Islet of Langerhans (tissue), 1 donor: ENCODE measurements around the gene CDH16.

Experiments
- FAIRE-seq: peaks from one replicate; lab custom pipeline; 2011; peaks lifted over from hg19 to GRCh38; lab: Jason Lieb, UNC

CDH16 gene

DNA sequence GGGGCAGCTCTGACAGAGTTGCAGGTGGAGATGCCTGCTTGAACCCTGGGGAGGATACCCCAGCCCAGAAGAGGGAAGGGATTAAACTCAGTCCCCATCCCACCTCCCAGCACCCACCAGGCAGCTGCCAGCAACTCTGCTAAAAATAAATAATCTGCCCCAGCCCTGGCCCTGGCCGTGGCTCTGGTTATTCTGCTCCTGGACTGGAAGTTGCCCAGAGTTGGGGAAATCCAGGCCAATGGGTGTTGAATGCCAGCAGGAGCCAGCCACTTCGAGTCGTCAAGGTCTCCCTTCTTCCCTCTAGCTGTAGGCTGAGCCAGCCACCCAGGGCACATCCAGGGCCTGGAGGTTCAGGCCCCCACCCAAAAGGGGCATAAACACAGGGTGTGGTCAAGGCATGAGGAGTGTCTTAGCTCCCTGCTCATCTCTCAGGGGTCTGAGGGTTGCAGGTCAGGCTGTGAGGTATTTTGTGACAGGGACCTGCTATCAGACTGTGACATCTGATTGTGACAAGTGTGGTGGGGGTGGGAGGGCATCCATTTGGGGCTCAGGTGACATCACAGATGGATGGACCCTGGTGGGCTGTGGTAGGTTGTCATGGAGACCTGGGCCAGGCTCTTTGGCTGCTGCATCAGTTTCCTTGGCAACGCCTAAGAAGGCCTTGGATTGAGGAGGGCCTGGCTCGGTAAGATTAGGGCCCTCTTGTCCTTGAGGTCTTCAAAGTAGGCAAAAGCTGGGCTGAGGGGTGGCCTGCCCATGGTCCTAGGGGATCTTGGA is 7.7 kb upstream of the CDH16 start:
- no peak for FAIRE-seq

DNA sequence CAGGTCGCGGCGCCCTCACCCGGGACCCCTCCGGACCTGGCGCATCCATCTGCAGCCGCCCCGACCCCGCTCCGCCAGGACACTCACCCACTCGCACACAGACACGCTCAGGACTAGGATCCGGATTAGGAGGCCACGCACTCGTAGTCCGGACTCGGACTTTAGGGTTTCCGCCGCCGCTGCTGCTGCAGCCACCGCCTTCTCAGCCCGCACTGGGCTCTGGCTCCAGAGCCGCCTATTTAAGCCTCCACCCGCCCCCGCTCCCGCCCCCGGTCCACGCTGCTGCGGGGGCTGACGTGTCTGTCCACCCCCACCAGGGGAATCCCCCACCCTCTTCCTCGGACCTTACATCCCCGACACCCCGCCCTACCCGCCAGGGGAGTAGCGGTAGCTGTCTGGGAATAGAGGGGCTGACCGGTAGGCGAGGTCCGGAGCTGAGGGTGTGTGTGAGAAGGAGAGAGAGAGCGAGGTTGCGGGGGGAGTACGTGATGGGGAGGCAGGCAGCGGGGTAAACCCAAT is 6.7 kb upstream of the CDH16 start, which contains the start of gene RRAD:
Gene RRAD (minus strand): TSS at position 214 of the 519 bp plus-strand sequence. CDS start 356 bp downstream, outside the sequence.
- no peak for FAIRE-seq

DNA sequence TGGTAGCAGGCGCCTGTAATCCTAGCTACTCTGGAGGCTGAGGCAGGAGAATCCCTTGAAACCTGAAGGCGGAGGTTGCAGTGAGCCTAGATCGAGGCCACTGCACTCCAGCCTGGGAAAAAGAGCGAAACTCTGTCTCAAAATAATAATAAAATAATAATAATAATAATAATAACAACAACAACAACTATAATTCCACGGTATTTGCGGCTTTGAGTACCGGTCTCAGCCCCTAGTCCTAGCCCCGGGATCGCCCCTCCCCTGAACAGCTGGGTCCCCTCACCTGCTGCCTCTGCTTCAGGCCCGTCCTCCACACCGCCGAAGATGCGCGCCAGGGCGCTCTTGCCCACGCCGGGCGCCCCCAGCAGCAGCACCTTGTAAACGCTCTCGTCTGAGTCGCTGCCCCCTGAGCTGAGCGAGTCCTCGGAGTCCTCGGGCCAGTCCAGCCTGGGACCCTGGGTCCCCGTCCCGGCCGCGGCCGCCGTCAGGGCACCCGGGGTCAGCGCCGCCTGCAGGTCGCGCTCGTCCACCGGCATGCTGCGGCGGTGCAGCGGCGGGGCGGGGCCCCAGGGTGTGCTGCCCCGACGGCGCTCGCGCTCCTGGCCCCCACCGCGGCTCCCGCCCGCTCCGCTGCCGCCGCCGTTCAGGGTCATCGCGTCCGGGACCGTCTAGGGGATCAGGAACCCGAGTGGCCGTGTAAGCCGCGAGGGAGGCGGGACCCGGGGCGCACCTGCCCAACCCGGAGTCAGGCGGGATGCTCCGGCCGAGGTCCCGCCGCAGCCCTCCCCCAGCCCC is 6.0 kb upstream of the CDH16 start:
- FAIRE-seq: no peak

DNA sequence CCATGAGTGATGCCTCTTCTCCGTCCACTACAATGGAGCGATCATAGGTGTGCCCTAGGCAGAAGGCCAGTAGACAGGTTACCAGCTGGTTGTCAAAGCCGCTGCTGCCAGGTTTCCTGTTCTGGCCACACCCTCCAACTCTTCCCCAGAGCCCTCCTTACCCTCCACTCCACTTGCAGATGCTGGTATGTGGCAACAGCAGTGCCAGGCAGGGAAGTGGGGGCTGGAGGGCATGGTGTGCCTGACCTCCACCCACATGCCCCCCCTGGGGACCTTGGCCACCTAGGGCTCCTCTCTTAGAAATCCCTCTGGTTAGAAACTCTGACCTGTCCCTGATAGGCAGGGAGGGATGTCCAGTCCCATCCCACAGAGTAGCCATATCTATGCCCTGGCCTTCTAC is 5.2 kb upstream of the CDH16 start:
- FAIRE-seq: no peak

DNA sequence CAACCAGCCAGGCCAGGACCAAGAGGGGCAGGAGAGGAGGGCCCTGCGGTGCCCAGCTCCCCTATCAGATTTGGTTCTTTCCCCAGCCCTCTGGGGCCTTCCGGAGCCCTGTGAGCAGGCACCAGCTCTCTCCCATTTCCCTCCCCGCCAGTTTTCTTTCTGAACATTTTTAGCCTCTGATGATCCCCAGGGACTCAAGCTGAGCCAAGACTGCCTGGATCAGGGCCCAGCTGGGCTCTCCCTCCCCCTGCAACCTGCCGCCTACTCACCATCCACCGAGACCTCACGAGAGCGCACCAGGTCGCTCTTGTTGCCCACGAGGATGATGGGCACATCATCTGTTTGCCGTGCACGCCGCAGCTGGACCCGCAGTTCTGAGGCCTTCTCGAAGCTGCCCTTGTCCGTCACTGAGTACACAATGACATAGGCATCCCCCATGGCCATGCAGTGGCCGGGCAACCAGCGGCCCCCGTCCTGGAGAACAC is 4.6 kb upstream of the CDH16 start:
- no peak for FAIRE-seq

DNA sequence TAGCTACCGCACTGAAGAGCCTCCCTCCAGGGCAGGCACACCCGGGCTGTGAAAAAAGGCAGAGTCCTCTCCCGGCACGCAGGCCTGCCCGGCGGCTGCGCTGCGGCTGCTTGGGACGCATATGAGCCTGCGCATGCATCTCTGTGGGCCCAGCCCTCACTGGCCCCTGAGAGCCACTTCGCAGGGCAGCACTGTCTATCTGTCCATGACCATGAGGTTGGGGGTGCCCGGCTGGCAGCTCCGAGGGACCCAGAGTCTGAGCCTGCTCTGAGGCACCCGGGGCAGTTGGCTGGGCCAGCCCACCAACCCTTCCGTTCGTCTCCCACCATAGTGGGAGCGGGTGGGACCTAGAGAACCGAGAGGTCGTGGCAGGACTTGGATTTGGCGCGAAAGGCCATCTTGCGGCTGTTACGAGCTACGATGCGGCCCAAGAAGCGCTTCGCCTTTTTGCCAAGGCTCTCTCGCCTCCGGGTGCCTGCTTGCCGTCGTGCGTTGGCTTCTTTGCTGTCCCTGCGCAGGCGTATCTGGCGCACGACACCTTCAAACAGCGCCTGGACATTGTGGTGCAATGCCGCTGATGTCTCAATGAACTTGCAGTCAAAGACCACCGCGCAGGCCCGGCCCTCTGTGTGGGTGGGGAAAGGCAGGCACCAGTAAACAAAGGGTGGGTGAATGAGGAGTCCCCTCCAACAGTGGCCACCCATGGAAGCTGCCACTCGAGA is 3.2 kb upstream of the CDH16 start:
- FAIRE-seq: no peak

DNA sequence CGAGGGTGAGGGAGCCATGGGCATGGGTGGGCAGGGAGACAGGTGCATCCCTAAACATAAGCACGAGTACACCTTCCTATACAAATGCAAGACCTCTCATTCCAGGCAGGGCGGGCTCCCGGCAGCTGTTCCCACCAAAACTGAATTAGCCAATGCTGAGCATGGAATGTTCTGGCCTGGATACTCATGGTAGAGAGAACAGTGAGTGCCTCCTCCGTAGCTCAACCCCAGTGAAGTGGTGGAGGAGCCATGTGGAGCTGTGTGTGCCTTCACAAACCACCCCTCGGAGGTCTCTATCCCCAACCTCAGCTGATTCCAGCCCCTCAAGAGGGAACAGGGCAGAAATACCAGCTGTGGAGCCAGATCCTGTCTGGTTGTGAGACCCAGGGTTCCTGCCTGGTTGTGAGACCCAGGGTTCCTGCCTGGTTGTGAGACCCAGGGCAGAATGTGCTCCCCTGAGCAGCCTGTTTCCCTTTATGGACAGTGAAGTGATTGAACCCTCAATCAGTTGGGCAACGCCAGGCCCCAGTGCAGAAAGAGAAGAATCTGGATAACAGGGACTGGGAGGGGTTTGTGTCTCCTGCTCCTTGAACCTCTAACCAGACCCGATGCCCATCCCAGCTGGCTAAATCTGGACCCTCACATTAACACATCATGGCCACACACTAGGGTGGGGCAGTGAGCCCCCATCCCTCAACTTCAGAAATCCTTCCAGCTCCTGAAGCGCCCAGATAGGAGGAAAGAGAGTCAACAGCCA is 2.4 kb upstream of the CDH16 start:
- FAIRE-seq: no peak

DNA sequence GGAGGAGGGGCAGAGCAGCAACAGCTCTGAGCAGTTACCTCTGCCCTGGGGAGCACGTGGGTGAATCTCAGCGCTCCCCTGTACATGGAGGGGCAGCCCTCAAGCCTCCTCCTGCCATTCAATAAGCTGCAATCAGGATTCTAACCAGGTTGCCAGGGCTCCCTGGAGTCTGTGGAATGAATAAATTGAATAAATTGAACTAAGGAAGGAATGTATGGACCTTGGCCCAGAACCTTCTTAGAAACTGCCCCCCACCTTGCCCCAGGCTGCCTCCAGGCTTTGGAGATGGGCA is 1.6 kb upstream of the CDH16 start:
- FAIRE-seq: no peak

DNA sequence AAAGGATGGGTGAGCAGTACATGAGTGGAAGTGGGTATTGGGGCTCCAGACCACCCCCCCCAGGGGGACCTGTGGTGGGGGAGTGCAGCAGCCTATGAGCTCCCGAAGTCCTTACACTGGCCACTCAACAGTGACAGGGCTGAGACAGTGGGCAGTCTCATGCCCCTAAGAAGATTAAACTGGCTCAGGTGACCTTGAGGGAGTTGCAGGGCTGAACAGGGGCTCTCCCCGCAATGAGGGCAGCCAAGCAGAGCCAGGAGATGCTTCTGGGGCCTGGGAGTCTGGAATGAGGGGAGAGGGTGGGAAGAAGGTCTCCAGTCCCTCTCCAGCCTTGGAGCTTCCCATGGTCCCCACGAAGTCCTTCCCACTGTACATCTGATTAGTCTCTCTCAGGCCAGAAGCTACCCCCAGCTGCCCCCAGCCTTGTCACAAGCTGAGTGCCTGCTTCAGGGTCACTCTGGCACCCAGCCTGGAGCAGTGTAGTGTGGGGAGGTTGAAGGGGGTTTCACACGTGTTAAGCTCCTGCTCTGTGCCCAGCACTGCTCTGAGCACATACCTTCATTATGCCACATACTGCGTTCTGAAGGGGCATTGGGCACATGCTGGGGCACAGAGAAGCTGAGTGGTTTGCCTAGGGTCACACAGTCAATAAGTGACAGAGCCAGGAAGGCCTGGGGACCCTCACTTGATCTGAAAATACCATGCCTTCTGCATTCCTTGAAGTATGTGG is 1.0 kb upstream of the CDH16 start:
- no peak for FAIRE-seq

DNA sequence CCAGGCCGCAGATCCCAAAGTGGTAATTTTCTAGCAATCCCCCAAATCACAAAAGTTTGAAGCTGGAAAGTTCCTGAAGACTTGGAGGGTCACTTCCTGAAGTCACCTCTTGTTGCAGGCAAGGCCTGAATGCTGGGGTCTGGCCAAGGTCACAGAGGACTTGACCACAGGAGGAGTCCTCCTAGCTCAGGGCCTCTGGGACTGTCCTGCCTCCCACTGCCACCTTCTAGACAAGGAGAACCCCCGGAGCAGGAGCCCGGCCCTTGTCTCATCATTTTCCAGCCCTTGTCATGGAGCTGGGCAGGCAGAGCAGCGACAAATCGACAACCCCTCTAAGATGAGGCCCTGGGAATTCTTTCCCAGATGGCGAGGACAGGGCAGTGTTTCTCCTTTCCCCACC is 330 bp downstream of the CDH16 start:
- no peak for FAIRE-seq

DNA sequence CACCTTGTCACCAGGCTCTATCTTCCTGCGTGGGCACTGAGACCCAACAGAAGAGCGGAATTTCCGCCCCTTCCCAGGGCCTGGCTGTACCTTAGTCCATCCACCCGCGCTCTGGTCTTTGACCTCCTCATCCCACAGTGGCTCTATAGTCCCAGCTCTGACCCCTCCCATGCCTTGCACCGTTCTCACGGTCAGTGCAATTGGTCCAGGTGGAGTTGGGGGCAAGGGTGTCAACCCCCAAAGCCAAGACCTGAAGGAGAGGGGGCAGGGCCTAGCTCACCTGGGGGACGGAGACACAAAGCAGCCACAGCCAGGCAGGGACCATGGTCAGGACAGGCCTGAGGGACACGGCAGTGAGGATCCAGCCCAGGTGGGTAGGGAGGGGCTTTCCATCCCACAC is 944 bp downstream of the CDH16 start:
- FAIRE-seq: no peak

DNA sequence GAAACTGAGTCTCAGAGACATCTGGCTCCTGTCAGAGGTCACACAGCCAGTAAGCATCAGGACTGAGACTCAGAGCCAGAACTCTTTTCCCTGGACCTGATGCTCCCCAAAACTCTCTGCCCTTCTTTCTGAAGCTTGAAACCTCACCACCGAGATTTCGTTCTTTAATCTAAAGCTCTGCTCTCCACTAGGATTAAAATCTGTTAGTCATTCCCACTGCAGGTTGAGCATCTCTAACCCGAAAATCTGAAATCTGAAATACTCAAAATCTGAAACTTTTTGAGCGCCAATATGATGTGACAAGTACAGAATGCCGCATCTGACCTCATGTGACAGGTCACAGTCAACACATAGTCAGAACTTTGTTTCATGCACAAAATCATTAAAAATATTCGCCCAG is 2.2 kb downstream of the CDH16 start:
- FAIRE-seq: no peak

DNA sequence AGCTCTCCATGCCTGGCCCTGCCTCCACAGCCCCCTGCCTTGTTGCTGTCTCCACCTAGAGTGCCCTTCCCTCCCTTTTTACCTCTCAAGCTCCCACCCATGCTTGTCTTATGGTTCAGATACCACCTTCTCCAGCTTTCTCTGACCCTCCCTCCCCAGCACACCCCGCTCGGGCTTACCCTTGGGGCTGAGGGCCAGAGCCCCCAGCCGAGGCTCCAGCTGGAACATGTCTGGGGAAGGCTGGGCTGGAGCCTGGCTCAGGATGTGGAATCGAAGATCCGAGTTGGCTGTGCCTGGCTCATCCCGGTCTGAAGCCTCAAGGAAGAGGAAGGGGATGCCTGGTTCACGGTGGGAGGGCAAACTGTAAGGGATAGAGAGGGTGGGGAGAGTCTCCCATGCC is 3.6 kb downstream of the CDH16 start:
- FAIRE-seq: no peak

DNA sequence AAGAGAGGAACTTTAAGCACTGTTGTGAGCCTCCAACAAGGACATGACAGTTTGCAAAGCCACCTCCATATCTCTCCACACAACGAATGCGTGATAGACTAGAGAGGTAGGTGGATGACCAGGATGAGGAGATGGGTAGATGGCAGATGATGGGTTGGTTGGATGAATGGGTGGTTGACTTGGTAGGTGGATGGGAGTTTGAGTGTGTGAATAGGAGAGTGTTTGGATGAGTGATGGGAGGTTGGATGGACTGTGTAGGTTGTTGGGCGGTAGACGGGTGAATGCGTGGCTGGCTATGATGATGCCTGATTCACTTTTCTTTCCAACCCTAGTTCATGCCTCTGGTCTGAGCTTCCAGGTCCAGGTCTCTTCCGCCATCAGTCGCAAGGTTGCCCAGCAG is 4.1 kb downstream of the CDH16 start:
- FAIRE-seq: no peak

DNA sequence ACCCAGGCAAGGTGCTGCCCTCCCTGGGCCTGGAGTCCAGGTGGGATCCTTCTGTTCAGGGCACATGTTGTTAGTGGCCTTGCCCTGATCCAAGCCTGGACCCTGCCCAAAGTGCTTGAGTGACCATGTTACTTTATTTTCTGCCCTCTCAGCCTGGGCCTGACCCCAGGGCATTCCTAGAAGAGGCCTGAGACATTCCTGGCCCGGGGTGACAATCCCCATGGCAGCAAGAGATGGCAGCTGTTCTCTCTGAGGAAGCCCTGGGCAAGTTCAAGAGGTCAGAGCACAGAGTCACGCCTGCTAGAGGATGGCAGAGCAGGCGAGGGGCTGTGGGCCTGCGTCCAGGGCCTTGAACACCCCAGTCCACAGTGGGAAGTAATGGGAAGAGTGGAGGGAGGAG is 5.0 kb downstream of the CDH16 start:
- FAIRE-seq: no peak

DNA sequence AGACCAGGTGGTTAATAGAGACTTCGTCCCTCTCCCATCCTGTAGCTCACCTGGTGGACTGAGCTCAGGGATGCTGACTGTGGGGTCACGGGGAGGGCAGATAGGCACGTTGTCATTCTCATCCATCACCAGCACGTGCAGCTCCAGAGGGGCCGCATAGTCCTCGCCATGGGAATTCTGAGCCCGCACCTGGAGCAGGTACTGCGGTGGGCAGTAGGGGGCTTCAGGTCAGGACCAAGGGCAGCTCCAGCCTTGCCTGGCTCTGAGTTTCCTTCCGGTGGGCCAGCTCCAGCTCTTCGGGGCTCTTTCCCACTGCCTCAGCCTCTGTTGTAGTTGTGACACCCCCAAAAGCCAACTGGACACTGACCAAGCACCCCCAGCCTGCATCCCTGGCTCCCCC is 5.6 kb downstream of the CDH16 start:
- FAIRE-seq: no peak

DNA sequence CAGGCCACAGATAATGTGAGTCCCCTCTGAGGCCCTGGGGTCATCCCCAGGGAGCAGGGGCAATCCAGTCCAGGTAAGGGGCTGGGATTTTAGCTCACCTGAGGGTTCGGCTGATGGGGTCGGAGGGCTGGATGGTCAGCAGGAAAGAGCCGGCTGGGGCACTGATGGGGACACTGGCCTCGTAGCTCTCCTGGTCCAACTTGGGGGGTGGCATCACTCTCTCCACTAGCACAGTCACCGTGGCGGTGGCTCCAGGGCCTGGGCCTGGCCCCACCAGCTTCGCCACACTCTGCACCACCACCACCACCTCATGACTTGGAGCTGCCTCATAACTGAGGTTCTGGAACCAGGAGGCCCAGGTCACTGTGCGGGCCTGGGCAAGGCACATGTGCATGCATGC is 6.9 kb downstream of the CDH16 start:
- no peak for FAIRE-seq

DNA sequence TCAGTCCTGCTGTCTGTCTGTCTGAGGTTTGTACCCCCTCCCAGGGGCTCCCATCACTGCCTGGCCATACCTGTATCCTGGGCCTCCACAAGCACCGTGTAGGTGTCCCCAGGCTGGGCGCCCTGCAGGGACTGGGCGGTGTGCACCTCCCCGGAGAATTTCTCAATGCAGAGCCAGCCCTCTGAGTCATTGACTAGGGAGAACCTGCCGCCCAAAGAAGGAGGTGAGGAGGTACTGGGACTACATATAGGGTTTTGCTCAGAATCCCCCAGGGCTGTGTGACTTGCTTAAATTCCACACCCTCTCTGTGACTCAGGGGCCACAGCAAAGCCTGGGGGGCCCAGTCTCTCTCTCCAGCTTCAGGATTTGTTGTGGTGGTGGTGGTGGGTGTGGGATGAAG is 7.6 kb downstream of the CDH16 start:
- no peak for FAIRE-seq

DNA sequence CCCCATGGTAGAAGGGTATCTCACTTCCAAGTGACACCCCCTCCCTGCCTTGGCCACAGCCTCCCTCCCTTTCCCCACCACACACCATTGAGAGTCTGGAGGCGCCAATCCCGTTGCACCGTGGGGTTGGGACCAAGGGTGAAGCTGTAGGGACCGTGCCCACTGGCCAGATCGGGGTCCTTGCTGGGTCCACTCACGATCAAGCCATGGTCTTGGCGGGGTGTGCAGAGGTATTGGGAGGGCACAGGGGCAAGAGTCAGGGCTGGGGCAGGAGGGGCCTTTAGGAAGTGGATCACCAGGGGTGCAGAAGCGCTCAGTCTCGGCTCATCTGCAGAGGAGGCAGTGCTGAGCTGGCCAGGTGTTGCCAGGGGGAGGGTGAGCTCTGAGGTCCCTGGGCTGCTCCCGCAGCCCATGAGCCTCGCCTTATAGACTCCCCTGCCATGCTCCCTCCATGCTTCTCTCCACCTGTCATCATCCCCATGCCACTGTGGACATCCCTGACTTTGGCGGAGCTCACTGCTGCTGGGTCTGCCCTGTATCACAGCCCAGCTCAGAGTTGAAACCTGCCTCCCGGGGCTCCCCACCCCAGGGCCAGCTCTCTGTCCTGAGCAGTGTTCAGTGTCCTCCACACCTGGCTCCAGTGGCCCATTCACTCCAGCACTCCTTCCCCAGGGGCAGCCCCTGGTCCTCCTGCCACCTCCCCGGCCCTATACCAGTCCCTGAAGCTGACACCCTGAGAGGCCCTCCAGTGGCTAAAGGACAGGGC is 8.3 kb downstream of the CDH16 start:
- FAIRE-seq: no peak

DNA sequence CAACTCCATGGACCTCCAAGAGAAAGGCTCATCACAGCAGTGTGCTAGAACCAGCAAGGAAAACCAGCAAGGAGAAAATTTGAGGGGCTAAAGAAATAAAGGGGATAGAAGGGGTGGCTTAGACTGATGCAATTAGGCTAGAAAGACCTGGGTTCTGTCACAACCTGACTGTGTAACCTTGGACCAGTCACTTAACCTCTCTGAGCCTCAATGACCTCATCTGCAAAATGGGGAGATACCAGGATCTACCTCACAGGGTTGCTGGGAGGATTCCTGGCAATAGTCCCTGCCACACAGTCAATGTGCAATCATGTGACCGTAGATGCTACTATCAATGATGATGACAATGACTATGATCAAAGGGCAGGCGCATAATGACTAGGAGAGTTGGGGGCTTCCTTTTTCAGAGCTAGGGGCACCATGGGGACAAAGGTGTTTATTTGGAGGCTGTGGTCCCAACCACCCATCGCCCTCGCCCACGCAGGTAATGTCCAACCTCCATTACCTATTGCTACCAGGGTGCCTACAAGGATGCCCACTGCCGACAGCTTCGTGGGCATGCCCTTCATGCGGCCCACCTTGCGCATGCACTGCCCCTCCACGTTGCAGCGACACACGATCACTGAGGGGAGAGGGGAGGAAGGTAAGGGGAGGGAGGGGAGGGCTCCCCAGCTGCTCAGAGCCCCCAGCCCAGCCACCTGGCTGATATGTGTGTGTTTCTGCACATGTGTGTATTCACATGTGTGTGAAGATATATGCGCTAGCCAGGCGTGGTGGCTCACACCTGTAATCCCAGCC is 9.7 kb downstream of the CDH16 start:
- no peak for FAIRE-seq
